Stimulated activated CD4-positive, alpha-beta T cell treated with anti-CD3 and anti-CD28 coated beads, Interleukin-2, amount 100 ng/mL, for 48 hours (primary cell): ENCODE data around the gene MAP1S.
A peak's percentile ranks its signal among the peaks of the same experiment; 100 is the strongest.

ENCODE experiments used
- DNase-seq, 2 donors: peaks; one replicate each; pipeline ENCODE4 v3.0.0-alpha.2; 2020

The MAP1S gene

DNA sequence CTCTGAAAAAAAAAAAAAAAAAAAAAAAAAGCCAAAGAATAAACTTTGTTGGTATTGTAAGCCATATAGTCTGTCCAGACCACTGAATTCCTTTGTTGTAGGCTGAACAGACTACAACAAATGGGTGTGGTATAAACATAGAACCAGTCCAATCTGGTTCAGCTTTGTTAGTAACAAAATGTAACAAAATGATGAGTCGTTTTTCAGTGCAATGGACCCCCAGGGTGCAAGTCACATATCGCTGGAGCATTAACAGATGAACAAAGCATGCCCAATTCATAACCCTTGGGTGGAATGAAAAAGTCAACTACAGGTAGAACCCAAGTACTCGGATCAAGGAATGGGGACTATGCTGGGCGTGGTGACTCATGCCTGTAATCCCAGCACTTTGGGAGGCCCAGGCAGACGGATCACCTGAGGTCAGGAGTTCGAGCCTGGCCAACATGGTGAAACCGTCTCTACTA, 18.4 kb downstream of the MAP1S start:
- DNase-seq: no peak

DNA sequence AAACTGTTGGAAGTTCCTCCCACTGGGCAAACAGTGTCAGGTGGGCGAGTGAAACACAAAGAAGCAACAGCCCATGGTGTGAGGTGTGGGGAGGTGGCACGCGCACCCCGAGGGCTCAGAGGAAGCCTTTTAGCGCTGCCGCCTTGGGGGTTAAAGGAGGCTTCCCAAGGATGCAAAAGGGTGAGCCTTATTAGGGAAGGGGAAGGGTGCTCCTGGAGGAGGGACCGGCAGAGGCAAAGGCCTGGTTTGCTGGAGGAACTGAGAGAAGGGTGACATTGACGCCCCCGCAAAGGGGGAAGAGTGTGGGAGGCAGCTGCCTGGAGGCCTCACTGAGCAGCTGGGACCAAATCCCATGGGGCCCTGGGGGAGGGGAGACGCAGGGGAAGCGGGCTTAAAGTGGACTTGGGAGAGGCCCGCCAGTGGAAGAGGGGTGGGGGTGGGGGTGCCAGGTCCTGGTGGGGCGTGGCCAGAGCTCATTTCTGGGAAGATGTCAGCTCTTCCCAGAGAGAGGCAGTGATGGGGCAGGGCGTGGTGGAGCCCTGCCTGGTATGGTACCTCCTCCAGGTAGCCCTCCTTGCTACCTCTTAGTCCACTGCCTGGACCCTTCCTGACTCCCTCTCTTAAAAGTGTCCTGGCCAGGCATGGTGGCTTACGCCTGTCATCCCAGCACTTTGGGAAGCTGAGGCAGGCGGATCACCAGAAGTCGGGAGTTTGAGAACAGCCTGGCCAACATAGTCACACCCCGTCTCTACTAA, 20.0 kb downstream of the MAP1S start:
- DNase-seq: no peak

DNA sequence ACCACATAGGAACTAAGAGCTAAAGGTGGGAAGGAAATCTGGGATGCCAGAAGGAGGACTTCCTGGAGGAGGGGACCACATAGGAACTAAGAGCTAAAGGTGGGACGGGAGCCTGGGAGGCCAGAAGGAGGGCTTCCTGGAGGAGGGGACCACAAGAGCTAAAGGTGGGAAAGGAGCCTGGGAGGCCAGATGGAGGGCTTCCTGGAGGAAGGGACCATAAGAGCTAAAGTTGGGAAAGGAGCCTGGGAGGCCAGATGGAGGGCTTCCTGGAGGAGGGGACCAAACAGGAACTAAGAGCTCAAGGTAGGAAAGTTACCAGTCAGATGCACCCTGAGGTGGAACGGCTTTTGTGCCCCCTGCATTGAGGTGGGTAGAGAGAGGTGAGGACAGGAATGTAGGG, 22.2 kb downstream of the MAP1S start:
- DNase-seq: no peak

DNA sequence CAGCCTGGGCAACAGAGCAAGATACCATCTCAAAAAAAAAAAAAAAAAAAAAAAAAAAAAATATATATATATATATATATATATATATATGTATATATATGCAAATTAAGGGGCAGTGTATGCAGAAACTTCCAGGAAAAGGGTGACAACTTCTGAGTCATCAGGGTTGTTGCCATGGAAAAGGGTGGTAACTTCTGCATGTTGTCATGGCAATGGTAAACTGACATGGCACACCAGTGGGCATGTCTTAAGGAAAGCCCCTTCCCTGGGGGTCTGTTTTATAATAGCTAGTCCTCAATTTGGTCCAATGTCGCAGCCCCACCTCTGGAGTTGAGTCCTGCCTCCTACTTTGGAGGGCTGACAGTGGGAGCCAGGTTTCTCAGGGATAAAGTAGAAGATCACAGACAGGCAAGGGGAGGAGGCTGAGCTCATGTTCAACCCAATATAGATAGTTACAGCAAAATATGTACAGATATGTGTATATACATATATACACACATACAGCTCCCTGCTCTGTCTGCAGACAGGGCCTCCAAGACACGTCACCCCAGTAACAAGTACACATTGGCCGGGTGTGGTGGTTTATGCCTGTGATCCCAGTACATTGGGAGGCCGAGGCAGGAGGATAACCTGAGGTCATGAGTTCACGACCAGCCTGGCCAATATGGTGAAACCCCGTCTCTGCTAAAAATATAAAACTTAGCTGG, 24.7 kb downstream of the MAP1S start:
- no peak for DNase-seq

DNA sequence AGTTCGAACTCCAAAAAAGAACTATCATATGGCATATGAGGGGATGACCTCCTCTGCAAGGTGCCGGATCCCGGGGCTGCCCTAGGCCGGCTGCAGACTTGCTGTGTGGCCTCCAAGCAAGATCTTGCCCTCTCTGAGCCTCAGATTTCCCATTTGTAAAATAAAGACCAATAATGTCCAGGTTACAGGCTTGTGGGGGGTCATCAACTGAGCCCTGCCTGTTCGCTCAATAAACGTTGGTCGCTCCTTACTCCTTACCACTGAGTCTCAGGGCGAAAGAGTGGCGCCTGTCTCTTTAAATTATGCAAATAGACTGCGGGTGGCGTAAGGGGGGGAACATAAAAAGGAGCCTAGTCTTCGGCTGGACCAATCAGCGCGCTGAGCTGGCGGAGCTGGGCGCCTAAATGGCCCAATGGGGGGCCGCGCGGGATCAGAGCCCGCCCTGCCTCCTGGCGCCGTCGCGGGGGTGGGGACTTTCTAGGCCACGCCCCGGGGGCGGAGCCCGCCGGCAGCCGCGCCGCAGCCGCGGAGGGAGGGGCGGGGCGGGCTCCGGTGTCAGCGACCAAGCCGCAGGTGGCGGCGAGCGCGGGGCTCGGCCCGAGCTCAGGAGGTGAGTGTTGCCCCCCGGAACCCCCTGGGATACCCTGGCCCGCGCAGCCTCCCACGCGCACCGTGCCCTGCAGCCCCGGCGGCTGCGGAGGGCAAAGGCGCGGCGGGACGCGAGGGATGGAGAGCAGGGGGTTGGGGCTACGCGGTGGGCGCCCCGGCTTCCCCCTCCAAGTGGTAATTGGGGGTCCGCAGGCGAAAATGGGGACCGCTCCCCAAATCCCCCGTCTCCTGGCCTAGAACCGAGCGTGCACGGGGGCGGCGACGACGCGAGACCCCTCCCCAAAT, 28.2 kb downstream of the MAP1S start:
- DNase-seq: peak; percentile 89 to 94

DNA sequence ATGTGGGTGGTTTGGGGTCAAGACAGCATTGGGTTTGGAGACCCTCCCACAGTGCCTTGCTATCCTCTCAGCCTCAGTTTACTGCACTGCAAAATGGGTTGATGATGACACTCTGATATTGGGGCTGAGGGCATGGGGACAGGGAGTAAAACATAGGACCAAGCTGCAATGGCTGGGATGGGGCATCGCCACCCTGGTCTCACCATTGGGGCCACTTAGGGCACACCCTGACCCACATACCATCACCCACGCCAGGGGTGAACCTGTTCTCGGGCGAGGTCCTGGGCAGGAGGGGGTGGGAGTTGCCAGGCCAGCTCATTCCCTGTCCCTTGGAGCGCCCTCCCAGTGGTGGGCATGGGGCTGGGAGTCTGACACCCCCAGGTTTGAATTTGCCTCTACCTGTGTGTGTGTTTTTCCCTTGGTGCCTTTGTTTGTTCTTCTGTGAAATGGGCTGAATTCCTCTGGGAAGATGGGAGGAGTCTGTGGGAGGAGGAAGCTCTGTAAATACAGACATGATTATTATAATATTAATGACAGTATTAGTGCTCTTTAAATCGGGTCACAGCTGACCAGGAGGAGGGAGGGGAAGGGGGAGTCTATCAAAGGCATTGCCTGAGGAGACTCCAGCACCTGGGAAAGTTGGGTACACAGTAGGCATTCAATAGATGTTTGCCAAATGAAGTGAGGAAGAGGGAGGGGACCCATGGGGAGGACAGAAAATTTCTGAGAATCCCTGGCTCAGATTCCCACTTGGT, 29.8 kb downstream of the MAP1S start:
- DNase-seq: no peak

DNA sequence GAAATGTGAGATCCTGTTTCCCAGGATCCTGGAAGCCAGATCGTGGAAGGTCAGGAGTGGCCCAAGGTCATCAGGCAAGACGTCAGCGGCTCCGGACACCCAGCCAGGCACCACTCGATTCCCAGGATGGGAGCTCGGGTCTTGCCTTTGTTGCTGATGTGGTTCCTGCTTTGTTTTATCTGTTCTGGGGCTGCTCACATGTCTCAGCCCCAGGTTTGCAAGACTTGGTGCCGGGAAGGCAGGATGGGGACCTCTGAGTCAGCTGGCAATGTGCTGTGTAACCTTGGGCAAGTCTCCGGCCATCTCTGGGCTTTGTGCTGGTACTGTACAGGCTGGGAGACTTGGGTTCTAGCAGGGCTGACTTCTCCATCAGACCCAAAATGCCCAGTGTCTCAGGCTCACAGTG, 30.6 kb downstream of the MAP1S start:
- DNase-seq: peak in 1 of 2 donors; percentile 39

DNA sequence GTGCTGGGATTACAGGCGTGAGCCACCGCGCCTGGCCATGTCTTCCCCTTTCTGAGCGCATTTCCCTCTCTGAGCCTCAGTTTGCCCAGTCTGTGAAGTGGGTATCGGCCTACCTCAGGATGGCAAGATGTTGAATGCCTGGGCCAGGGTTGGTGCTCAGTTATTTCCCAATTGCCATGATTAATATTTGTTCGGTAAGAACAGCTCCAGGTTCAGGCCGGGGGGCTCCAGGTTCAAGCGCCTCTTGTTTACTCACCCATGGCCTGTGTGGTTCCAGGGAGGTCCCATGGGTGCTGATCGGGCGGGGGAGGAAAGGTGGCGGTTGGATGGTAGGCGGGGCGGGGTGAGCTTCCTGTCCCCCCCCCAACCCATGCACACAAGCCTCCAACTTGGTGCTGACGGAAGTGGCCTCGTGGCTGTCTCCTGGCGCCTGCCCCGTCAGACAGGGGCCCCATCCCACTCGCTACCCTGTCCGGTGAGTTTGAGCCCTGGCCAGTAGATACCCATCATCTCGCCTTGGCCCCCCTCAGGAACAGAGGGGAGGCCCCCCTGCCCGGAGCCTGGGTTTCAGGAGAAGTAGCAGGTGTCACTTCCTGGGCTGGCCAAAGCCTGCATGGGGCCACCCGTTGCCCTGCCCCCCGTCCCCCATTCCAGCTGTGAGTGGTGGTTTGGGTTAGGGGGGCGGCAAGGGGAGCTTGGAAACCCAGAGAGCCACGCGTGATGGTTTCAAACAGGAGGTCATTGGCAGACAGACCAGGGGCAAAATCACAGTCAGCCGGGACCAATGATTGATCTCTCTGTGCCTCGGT, 32.0 kb downstream of the MAP1S start, which contains the start of gene FCHO1:
TSS of gene FCHO1 (plus strand) at position 375 of the 809 bp plus-strand sequence. CDS start 3,688 bp downstream, outside the sequence.
- DNase-seq: peak; percentile 69 to 72

DNA sequence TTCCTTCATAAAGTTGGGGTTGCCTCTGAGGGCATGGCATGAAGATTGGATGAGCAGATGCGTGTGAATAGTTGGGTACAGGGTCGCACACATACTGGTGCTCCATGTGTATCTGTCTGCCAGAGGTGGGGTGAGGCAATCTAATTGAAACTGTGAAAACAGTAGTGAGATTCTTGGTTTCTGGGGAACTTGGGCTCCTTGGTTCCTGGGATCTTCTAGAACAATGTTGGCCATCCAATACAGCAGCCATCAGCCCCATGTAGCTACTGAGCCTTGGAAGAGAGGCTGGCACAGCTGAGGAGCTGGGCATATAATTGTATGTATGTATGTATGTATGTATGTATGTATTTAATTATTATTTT, 32.6 kb downstream of the MAP1S start:
- DNase-seq: no peak

DNA sequence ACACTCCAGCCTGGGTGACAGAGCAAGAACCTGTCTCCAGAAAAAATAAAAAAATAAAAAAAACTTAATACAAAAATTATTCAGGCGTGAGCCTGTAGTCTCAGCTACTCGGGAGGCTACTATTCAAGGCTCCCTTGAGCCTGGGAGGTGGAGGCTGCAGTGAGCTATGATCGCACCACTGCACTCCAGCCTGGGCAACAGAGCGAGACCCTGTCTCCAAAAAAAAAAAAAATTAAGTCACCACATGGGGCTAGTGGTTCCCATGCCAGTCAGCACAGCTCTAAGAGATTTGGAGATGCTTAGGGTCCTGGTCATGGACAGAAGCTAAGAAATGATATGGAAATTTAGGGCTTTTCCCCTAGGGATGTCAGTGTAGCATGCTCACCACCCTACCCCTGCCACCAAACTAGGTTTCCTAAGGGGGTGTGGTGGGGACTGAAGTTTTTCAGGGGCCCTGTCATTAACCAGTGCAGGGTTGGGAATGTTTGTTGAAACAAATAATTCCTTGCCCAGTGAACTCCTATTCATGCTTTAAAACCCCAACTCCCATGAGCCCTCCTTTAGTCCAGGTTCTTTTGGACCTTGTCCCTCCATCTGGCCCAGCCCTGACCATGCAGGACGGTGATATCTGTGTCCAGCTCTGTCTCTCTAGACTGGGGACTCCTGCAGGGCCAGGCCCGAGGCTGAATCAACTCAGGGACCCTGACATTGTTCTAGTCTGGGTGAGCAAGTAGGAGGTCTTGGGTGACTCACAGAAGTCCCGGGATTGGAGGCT, 33.8 kb downstream of the MAP1S start:
- DNase-seq: no peak

DNA sequence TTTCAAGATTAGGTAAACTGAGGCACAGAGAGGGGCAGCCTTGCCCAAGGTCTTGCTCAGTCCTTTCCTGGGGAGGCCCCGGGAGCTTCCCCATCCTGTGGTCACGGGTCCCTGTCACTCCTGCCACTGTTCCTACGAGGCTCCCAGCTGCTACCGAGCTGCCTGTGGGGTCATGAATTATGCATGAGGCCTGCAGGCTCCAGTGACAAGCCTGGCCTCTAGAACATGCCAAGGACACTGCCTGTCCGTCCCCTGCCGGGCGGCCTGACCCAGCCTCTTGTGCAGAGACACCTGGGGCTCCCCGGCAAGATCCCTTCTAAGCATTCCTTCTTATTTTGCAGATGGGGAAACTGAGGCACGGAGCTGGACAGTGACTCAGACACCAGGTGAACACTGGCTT, 34.7 kb downstream of the MAP1S start:
- no peak for DNase-seq

DNA sequence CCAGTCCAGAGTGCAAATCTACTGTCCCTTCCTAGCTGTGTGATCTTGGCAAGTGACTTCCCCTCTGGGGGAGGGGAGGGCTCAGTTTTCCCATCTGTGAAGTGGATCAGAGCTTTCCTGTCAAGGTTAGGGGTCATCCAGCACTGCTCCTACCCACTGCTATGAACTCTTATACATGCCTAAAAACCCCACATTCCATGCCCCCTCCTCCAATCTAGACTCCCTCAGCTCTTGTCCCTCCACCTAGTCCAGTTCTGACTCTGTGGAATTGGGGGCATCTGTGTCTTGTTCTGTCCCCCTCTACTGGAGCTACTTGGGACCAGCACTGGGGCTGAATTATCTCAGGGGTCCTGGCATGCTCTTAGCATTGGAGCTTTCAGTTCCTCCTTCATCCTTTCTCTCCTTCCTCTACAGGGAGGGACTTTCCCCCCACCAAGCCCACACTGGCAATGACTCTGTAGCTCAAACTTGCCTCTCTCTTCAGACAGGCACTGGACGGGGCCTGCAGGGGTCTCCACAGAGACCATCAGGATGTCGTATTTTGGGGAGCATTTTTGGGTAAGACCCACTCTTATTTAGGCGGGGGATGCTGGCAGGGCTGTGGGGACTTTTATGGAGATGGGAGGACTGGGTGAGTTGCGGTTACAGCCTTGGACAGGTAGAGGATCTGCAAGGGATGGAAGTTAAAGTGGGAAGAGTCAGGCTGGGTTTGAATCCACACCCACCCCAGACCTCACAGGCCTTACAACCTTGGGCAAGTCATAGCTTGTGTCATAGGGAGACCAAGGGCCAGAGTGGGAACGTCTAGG, 35.6 kb downstream of the MAP1S start:
- no peak for DNase-seq

DNA sequence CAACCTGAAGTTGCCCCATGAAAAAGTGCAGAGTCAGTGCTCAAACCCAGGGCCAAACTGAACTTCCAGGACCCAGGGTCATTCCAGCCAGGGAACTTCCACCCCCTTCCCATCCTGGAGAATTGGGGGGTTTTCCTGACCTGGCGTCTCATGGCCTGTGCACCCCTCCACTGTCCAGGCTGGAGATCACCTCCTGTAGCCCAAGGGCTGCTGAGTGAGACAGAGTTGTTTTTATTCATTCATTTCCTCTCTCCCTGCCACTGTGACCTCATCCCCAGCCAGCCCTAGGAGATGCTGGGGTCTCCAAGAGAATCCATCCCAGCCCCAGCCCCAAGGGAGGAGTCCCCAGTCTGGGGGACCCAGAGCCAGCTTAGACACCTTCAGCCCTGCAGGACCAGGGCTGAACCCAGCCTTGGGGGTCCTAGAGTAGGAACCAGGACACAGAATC, 36.2 kb downstream of the MAP1S start:
- DNase-seq: no peak

DNA sequence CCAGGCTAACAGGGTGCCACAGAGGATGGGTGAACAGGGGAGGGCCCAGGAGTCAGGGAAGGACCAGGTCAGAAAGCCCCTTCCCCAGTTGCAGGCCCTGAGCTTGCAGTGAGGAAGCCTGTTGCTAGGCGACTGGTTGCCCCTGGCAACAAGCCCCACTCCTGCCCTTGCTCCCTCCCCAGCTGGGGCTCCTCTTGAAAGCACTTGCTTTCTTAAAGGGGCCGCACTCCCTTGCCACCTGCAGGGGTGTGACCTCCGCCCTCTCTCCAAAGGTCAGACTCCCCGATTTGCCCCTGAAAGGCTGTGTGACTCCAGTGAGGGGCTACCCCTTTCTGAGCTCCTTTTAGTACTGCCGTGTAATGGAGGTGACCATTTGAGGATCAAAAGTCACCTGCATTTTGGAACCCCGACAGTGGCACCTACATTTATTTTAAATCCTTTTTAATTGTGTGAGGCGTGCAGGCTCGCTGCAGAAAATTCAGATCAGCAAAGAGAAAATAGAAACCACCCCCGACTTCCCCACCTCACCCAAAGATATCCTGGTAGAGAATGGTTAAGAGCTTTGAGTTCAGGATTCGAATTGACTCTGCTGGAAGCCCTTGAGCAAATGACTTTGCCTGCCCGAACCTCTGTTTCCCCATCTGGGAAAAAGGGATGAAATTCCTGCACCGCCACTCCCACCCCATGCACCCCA, 36.8 kb downstream of the MAP1S start:
- DNase-seq: no peak

DNA sequence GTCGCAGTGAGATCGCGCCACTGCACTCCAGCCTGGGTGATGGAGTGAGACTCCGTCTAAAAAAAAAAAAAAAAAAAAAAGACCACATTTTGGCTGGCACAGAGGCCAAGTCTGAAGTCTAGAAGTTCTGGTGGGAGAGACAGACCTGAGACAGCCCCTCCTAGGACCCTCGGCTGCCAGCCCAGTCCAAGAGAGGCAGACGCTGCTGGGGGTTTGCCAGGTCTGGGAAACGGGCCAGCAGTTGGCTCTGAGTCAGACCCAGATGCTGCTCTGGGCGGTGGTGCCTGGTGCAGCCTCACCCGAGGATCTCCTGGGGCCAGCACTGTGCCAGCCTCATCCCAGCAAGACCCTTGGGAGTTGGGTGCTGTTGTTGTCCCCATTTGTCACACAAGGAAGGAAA, 37.8 kb downstream of the MAP1S start:
- no peak for DNase-seq

DNA sequence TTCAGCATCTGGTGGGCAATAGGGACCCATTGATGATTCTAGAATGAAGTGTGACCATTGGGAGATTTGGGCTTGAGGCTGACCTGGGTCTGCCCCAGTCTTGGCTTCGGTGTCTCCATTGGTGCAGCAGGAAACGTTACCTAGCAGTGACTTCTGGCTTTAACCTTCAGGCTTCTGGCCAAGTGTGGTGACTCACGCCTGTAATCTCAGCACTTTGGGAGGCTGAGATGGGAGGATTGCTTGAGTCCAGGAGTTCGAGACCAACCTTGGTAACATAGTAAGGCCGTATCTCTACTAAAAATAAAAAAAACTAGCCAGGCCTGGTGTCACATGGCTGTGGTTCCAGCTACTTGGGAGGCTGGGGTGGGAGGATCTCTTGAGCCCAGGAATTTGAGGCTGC, 39.2 kb downstream of the MAP1S start:
- DNase-seq: no peak

DNA sequence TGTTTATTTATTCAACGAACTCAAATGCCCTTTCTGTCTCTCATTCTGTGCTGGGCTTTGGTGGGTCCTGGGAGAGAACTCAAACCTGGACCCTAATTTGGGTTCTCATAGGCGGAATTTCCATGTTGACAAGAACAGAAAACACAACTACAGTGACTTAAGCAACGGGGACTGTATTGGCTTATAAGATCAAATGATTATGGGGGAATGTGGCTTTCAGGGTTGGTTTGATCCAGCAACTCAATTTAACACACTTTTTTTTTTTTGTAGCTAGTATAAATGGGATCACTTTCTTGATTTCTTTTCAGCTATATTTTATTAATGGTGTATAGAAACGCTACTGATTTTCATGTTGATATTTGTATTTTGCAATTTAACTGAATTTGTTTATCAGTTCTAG, 41.9 kb downstream of the MAP1S start:
- DNase-seq: no peak

DNA sequence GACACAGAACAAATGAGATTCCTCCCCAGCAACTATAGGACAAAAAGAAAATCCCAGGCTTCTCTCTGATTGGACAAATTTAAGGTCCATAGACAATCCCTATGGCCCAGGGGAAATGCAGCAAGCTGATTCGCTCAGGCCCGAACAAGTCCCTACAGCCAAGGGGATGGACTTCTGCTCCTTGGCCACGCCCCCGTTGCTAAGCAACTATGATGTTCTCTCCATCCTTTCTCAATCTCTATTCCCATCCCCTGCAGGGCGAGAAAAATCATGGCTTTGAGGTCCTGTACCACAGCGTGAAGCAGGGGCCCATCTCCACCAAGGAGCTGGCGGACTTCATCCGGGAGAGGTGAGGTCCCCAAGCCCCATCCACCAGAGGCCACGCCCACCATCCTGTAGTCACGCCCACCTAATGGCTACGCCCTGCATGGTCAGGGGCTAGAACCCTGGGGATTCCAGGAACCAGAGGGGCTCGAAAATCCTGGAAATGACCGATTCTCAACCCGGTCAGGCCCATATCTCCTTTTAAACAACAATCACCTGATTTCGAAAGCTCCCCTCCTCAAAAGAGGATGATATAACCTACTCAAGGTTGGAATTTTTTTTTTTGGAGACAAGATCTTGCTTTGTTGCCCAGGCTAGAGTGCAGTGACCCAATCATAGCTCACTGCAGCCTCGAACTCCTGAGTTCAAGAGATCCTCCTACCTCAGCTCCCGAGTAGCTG, 43.4 kb downstream of the MAP1S start:
- no peak for DNase-seq

DNA sequence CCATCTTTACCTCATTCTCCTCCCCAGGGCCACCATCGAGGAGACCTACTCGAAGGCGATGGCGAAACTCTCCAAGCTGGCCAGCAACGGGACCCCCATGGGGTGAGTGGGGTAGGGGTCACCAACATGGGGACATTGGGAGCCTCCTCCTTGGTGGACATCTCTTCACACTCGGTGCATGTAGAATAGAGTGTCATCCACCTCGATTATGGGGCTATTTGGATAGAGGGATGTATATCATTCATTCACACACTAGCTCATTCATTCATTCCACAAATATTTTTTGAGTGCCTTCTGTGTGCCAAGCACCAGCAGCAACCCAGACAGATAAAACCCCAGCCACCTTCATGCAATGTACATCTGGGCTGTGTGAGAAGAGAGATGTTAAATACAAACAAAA, 45.1 kb downstream of the MAP1S start:
- no peak for DNase-seq
